Hematopoietic multipotent progenitor cell (in vitro differentiated cells): ENCODE measurements around the gene CDH22. TPM values are rescaled to one million over a fixed set of nuclear protein-coding genes. Genes with fewer than 3 reads are reported as not detected.

Experiments
- DNase-seq, 3 donors: peaks; one replicate each; pipeline ENCODE4 v3.0.0-alpha.2; 2011 to 2015; ENCODE audit warnings: low read depth in 2 of 3, low spot score in 2 of 3
- total RNA-seq: library from RNA; depleted of rRNA; stranded (reverse); fragments of >200 nt; gene quantifications from one replicate; pipeline ENCODE4 v1.2.3, GENCODE V29; 2012

CDH22 gene
- total RNA-seq, 1 donor: not detected

- no peak for DNase-seq
Measured at GRCh38 chr20:46220455-46221207, 87.7 kb downstream of the CDH22 start.

DNA sequence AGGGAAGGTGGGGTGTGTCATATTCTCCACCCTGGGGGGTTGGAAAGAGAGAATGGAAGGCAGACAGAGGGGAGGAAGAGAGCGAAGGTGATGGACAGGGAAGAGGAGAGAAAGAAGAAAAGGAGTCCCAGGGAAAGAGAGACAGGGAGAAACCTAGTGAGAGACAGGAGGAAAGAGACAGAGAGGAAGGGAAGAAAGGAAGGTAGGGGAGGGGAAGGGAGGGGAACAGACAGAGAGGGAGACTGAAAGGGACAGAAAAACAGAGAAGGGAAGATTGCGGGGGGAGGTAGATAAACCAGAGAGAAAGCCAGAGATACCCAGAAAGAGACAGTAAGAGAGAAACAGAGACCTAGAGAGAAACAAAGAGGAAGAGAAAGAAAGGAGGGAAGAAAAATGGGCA is 88.4 kb downstream of the CDH22 start:
- DNase-seq: no peak

DNA sequence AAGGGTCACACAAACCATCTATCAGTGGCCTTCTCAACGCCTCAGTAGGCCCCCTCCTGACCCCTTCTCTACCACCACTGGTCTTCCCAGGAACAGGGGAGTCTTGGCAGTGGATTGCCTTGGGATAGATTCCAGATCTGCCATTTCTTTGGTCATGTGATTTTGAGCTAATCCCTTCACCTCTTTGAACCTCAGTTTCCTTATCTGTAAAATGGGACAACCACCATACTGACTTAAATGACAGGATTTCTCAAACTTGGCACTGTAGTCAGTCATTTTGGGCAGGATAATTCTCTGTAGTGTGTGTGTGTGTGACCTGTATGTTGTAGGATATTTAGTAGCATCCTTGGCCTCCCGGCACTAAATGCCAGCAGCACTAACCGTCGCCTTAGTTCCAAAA is 89.1 kb downstream of the CDH22 start:
- DNase-seq: no peak

DNA sequence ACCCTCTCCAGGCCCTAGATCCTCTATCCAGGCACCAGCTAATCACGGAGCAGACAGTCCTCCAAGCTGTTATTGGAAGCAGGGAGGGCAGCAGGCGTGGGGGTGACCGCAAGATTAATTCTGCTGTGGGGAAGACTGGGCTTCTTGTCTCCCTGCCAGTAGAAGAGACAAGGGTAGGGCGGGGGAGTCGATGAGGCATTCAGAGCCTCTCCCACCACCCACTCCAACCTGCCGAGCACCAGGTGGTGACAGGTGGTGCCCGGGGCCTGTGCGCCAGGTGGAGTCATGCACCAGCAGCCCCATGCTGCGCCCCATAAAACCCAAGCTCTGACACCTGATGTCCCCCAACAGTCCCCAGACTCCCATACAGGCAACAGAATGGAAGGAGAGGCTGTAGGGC is 89.6 kb downstream of the CDH22 start:
- DNase-seq: no peak

DNA sequence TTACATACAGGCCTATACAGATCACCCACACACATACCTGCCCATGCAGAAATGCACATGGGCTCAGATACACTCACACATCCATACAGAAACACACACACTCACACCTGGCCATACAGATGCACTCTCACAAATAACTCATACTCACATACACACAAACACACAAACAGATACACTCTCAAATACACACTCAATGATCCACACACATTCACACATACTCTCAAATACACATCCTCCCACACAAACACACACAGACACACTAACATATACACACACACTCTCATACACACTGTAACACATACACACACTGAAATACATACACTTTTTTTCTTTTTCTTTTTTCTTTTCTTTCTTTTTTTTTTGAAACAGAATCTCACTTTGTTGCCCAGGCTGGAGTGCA is 90.7 kb downstream of the CDH22 start:
- DNase-seq: no peak

DNA sequence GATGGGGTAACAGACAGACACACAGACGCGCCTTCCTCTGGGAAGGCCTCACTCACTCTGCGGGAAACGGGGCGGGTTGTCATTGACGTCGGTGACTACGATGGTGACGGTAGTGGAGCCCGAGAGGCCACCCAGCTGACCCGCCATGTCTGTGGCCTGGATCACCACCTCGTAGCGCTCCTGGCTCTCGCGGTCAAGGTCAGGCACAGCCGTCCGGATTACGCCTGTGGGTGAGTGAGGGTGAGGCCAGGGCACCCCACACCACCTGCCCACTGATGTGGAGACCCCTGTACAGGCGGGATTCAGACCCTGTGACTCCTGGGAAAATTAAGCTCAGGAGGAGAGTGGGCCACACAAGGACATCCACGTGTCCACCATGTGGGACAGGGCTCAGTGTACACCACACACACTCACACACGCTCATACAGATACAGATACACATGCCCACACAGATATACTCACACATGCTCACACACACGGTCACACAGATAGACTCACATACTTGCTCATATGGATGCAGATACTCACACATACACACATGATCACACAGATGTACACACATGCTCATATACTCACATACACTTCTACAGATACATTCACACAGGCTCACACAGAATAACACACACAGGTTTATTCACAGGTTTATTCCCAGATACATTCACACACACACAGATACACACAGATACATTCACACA is 91.4 kb downstream of the CDH22 start:
- DNase-seq: no peak

DNA sequence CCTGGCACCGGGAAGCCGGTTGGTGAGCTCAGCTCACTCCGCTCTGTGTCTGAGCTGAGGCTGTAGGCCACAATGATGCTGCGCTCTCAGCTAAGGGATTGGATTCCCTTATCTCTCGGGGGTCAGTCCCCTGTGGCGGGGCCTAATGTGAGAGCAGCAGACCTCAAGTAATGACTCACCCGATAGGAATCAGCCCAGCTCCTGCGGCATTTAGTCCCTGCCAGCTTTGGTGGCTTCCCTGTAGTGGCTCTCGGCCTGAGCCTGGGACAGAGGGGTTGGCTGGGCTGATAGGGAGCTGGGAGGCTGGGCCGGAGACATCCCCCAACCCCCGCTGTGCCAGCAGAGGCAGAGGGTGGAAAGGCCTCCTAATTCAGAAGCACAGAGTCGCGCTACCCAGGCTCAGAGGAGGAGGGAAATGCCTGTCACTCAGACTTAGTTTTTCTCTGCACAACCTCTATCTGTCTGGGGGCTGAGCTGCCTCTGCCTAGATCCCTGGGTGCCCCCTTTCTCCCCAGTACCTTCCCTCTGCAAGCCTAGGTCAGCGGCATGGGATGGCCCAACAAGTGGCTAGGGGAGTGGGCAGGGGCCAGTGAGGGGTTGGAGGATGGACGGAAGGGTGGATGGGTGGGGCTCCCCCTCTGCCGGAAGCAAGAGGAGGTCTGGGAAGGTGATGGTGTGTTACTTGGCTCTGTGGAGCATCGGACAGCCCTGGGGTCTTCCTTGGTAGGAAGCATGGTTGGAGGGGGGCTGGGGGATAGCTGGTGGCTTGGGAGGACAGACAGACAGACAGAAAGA is 92.2 kb downstream of the CDH22 start:
- DNase-seq: peak in 2 of 3 donors; percentile 41 to 62

DNA sequence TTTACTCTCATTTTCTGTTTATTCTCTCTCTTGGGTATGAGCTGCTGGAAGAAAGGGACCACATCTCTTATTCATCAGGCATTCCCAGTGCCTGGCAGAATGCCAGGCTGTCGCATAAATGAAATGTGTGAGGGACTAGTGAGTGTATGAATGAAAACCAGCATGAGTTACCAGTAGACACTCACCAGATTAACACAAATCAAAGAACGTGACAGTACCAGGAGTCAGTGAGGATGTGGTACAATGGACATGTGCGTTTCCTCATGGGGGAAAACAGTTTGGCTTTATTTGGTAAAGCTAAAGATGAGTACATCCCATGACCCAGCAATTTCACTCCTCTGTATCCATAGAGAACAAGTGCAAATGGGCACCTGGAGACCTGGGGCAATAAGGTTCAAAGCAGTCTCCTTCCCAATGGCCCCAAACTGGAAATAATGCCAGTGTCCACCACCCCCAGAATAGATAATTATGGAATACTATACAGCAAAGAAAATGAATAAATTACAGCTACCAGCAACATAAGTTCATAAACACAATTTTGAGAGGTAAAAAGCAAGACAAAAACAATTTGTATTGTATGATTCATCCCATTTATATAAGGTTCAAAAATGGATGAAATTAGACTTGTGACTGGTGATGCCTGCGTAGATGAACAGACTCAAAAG is 93.3 kb downstream of the CDH22 start:
- no peak for DNase-seq

DNA sequence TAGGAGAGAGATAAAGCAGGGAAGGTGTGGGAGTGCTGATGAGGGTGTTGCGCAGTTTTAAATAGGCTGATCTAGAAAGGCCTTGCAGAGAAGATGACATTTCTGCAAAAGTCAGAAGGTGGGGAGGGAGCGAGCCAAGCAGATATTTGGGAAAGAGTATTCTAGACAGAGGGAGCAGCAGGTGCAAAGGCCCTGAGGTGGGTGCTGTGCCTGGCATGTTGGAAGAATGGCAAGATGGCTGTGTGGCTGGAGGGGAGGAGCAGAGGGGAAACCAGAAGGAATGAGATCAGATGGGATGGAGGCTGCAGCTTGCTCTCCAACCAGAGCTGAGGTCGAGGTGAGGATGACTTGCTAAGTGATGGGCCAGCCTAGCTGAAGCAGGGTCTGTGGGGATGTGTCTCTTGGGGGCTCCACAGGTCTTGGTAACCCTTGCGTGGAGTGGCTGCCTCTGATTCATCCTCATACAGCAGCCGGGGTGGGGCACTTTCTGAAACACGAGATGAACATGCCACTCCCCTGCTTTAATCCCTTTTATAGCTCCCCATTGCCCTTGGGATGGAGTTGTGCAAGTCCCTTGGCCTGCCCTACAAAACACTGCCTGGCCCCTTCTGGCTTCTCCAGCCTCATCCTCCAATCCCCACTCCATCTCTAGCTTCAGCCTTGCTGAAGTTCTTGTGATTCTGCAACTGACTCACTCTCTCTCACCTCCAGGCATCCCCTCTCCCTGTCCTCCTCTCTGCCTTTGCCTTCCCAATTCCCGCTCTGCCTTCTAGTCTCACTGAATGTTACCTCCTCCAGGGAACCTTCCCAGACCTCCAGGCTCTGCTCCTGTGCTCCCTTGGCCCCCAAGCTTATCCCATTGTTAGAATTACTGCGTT is 94.1 kb downstream of the CDH22 start:
- DNase-seq: no peak

DNA sequence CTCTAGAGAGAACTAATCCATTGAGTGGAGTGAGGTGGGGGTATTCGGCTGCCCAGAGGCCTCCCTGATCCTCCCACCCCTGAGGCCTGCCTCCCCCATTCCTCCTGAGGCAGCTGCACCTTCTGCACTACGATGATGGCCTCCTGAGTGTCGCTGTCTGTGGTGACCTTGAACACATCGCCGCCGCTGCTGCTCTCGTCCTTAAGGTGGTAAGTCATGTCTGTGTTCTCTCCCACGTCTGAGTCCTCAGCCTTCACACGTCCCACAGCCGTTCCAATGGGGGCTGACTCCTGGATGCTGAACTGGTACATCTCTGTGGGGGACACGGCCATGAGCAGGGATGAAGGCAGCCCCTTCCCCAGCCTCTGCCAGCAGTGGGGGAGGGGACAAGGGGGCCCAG is 95.4 kb downstream of the CDH22 start:
- no peak for DNase-seq

DNA sequence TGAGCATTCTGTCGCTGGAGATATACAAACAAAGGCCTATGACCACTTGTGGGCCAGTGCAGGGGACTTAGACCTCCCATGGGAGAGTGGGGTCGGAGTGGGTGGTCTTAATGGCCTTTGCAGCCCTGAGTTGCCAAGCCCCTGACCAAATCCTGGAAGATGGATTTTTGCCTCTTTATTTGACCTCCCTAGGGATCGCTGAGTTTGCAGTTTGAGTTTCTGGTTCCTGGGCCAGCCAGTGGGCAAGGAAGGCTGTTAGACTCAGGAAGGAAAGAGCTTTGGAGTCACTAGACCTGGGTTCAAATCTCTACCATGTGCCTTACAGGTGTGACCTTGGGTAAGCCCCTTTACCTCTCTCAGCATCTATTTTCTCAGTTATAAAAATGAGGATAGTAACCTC is 96.0 kb downstream of the CDH22 start:
- DNase-seq: no peak

DNA sequence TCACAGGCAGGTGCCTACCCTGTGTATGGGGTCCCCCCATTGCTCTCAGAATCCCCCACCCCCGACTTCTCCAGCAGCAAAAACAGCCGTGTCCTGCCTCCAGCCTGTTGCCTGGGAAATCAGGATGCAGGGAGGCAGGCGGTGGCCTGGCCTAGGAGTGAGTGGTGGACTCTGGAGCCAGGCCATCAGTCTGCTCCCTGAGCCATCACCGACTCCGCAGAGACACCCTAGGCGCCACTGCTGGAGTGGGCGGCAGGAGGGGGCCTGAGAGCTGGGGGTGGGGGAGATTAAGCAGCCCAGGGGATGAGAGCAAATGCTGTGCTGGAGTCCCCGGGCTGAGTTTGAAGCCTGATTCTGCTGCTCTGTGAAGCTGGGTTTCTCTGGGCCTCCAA is 97.0 kb downstream of the CDH22 start:
- DNase-seq: no peak

DNA sequence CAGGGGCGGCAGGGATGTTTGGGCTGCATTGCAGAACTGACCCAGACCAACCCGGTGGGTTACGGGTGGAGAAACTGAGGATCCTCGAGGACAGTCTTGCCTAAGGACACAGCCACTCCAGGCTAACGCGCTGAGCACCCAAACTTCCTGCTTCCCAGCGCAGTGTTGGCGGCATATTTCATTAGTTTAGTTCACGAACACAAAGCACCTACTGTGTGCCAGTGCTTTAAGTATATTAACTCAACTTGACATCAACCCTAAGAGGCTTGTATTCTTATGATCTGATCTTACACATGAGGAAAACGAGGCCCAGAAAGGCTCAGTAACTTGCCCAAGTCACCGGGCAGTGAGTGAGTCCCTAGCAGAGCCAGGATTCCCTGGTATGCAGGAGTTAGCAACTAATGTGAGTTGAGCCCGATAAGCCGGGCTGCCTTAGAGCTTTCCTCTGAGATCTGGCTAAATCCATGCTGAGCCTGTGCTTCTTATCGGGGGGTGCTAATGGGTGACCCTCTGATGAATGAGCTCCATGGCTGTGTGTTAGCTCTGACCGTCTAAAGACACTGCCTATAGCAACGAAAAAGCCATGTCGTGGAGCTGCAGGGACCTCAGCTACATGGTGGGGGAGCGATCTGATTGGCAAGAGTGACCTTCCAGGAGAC is 97.5 kb downstream of the CDH22 start:
- no peak for DNase-seq

GRCh38 chr20:46209930-46210671 is 98.2 kb downstream of the CDH22 start:
- peak in 1 of 3 donors; percentile 26 for DNase-seq

DNA sequence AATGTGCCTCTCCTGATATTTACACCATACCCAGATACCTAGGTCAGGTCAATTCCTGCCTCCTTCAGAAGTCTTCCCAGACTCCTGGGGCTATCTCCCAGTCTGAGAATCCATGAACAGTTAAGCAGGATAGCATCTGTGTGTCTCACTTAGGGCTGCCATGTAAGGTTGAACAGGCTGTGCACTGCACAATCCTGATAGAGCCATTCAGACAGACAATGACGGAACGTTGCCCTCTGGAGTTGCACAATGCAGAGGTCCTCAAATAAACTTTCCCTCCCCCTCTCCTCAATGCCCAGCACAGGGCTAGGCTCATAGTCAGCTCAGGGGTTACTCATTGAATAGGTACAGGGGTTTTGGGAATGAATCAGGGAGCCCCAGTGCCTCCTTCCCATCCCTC is 100.5 kb downstream of the CDH22 start:
- DNase-seq: no peak

GRCh38 chr20:46206992-46207549 is 101.2 kb downstream of the CDH22 start:
- DNase-seq: no peak

DNA sequence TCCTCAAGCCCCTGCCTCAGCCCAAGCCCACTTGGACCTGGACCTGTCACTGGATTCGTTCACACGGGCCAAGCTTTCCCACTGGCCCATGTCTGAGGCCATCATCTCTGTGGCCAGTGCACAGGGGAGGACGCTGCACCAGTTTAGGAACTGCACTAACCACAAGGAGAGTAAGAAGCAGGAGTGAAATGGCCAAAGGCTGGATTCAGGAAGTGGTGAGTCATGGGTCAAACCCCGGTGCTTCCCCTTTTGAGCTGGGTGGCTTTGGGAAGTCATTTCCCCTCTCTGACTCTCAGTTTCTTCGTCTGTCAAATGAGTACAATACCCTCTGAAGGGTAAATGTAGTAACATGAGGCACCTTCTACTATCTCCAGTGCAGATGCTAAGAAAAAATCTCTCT is 102.3 kb downstream of the CDH22 start:
- peak in 2 of 3 donors; percentile 39 to 40 for DNase-seq

- peak in 1 of 3 donors; percentile 5 for DNase-seq
Measured at GRCh38 chr20:46205349-46205748, 102.9 kb downstream of the CDH22 start.
